Astrocyte of the hippocampus (primary cell): Measurements from ENCODE around the gene CFAP57.
"Not testable (repeated sequence)": the region's sequence is repeated elsewhere in the genome, so short reads cannot be mapped to it uniquely, and the experiment has no call there.

Experiments
- DNase-seq: peaks from one replicate; pipeline ENCODE4 v3.0.0; 2011; ENCODE audit warnings: low read depth, low spot score

Gene CFAP57

GRCh38 chr1:43172527-43172972 lies 420 bp downstream of the CFAP57 start:
- DNase-seq = peak; percentile 93

- DNase-seq = no peak
Measured at GRCh38 chr1:43174873-43175272, 2.7 kb downstream of the CFAP57 start.

GRCh38 chr1:43177691-43178090 lies 5.6 kb downstream of the CFAP57 start:
- no peak for DNase-seq

- no peak for DNase-seq
Measured at GRCh38 chr1:43184388-43184787, 12.3 kb downstream of the CFAP57 start.

GRCh38 chr1:43184995-43185394 lies 12.9 kb downstream of the CFAP57 start:
- no peak for DNase-seq

- DNase-seq = no peak
Measured at GRCh38 chr1:43188106-43188505, 16.0 kb downstream of the CFAP57 start.

GRCh38 chr1:43194509-43194908 lies 22.4 kb downstream of the CFAP57 start:
- no peak for DNase-seq

- no peak for DNase-seq
Measured at GRCh38 chr1:43197343-43198127, 25.4 kb downstream of the CFAP57 start.

- DNase-seq = no peak
Measured at GRCh38 chr1:43199093-43199726, 27.1 kb downstream of the CFAP57 start.

- no peak for DNase-seq
Measured at GRCh38 chr1:43203859-43204258, 31.7 kb downstream of the CFAP57 start.

- DNase-seq = no peak
Measured at GRCh38 chr1:43204394-43204793, 32.3 kb downstream of the CFAP57 start.

GRCh38 chr1:43205671-43206070 lies 33.5 kb downstream of the CFAP57 start:
- peak; percentile 16 for DNase-seq

- peak; percentile 91 for DNase-seq
Measured at GRCh38 chr1:43206600-43207228, 34.6 kb downstream of the CFAP57 start.

- DNase-seq = no peak
Measured at GRCh38 chr1:43207229-43207853, 35.2 kb downstream of the CFAP57 start.

- not testable (repeated sequence) for DNase-seq
Measured at GRCh38 chr1:43208277-43208676, 36.1 kb downstream of the CFAP57 start.

GRCh38 chr1:43214501-43215444 lies 42.6 kb downstream of the CFAP57 start:
- no peak for DNase-seq

- no peak for DNase-seq
Measured at GRCh38 chr1:43217747-43218146, 45.6 kb downstream of the CFAP57 start.

- no peak for DNase-seq
Measured at GRCh38 chr1:43220905-43221778, 49.0 kb downstream of the CFAP57 start.

- DNase-seq = no peak
Measured at GRCh38 chr1:43221797-43222196, 49.7 kb downstream of the CFAP57 start.

- DNase-seq = no peak
Measured at GRCh38 chr1:43222879-43223278, 50.7 kb downstream of the CFAP57 start.
